Retinal pigment epithelial cell (primary cell): ENCODE results near the gene HRC.

ENCODE experiments used
- DNase-seq: peaks from one replicate; pipeline ENCODE4 v3.0.0-alpha.2; 2010; ENCODE audit warnings: low read depth
- H3K4me3 ChIP-seq: 2 replicates; pipeline ENCODE4 v1.5.1; 2011; ENCODE audit warnings: mild to moderate bottlenecking, low read length, control low read depth, moderate library complexity
- CTCF ChIP-seq: conservative IDR thresholded peaks from 2 replicates; pipeline ENCODE4 v1.5.1; 2011; ENCODE audit warnings: low read depth, low read length, control low read depth, inconsistent platforms

Gene HRC

GRCh38 chr19:49160450-49161189, 5.4 kb upstream of the HRC start:
- no peak for DNase-seq
- no peak overlapping the region for H3K4me3 ChIP-seq
- TF ChIP-seq CTCF = no peak

- H3K4me3 ChIP-seq = peak within 1 kb of the TSS; percentile 78
- no peak for DNase-seq
- no peak for TF ChIP-seq CTCF
Observed at GRCh38 chr19:49157445-49158224, 2.4 kb upstream of the HRC start, which contains the start of gene TRPM4. Gene TRPM4, plus strand, starts transcription at chr19:49157792. Its CDS starts 75 bp downstream, at chr19:49157867.

GRCh38 chr19:49155820-49156346, 687 bp upstream of the HRC start:
- DNase-seq = no peak
- no peak for TF ChIP-seq CTCF
- no peak overlapping the region for H3K4me3 ChIP-seq

- no peak for TF ChIP-seq CTCF
- no peak for DNase-seq
- H3K4me3 ChIP-seq = no peak overlapping the region
Observed at GRCh38 chr19:49154279-49154678, 917 bp downstream of the HRC start.

GRCh38 chr19:49153167-49153809, 1.9 kb downstream of the HRC start:
- H3K4me3 ChIP-seq = no peak overlapping the region
- no peak for DNase-seq
- no peak for TF ChIP-seq CTCF

GRCh38 chr19:49152119-49152550, 3.1 kb downstream of the HRC start:
- DNase-seq = no peak
- TF ChIP-seq CTCF = no peak
- no peak overlapping the region for H3K4me3 ChIP-seq
